HG02840 (cell line): ENCODE measurements around the gene CMIP.
"Not testable (repeated sequence)": the region's sequence is repeated elsewhere in the genome, so short reads cannot be mapped to it uniquely, and the experiment has no call there.

Experiments used
- ATAC-seq: cut with Tn5 transposase; IDR thresholded peaks from one replicate; pipeline ENCODE4 v1.9.1; 2021; ENCODE audit warnings: mild to moderate bottlenecking, moderate library complexity, moderate number of reproducible peaks; ENCODE audit not compliant: unreplicated experiment, low FRiP score

CMIP gene

GRCh38 chr16:81419806-81420205, 24.8 kb upstream of the CMIP start:
- no peak for ATAC-seq

- ATAC-seq: no peak
These were observed 23.5 kb upstream of the CMIP start for GRCh38 chr16:81421126-81421525.

- ATAC-seq: no peak
These were observed 23.1 kb upstream of the CMIP start for GRCh38 chr16:81421536-81421935.

- ATAC-seq: not testable (repeated sequence)
These were observed 22.5 kb upstream of the CMIP start for GRCh38 chr16:81422153-81422552.

- ATAC-seq: no peak
These were observed 19.8 kb upstream of the CMIP start for GRCh38 chr16:81424771-81425170.

- no peak for ATAC-seq
These were observed 17.4 kb upstream of the CMIP start for GRCh38 chr16:81427219-81427618.

- ATAC-seq: no peak
These were observed 15.5 kb upstream of the CMIP start for GRCh38 chr16:81429045-81429521.

GRCh38 chr16:81431554-81432353, 12.9 kb upstream of the CMIP start:
- ATAC-seq: no peak

- ATAC-seq: no peak
These were observed 11.6 kb upstream of the CMIP start for GRCh38 chr16:81432937-81433557.

- no peak for ATAC-seq
These were observed 9.5 kb upstream of the CMIP start for GRCh38 chr16:81435103-81435502.

GRCh38 chr16:81435567-81435966, 9.0 kb upstream of the CMIP start:
- no peak for ATAC-seq

- ATAC-seq: no peak
These were observed 8.2 kb upstream of the CMIP start for GRCh38 chr16:81436386-81436785.

- no peak for ATAC-seq
These were observed 6.7 kb upstream of the CMIP start for GRCh38 chr16:81437865-81438264.

GRCh38 chr16:81440888-81441761, 3.5 kb upstream of the CMIP start:
- no peak for ATAC-seq

- ATAC-seq: no peak
These were observed 2.2 kb upstream of the CMIP start for GRCh38 chr16:81442220-81442915.

GRCh38 chr16:81442916-81443687, 1.5 kb upstream of the CMIP start:
- ATAC-seq: no peak

- ATAC-seq: peak; percentile 0
These were observed 740 bp upstream of the CMIP start for GRCh38 chr16:81443688-81444447.

GRCh38 chr16:81445143-81445961, 744 bp downstream of the CMIP start:
- ATAC-seq: peak; percentile 31
